Small intestine (tissue), 7 donors: ENCODE results near the gene ITGB5. TPM values are rescaled to one million over a fixed set of nuclear protein-coding genes. Genes with fewer than 3 reads are reported as not detected.
"Not testable (repeated sequence)": the region's sequence is repeated elsewhere in the genome, so short reads cannot be mapped to it uniquely, and the experiment has no call there.

Experiments used
- DNase-seq, 2 donors: peaks; one replicate each; pipeline versions ENCODE4 v3.0.0 to v3.0.0-alpha.2; 2013
- FAIRE-seq: peaks from 2 replicates; lab custom pipeline; 2012; peaks lifted over from hg19 to GRCh38; lab: Jason Lieb, UNC
- H3K27ac ChIP-seq, 3 donors: one replicate each; pipeline ENCODE4 v1.5.1; 2013; ENCODE audit warnings: low read length in 2 of 3, mild to moderate bottlenecking in 2 of 3, control low read depth in 1 of 3, inconsistent platforms in 1 of 3, low read depth in 1 of 3, moderate library complexity in 1 of 3
- H3K27me3 ChIP-seq, 3 donors: one replicate each; pipeline ENCODE4 v1.6.1; 2013; ENCODE audit warnings: low read length in 3 of 3, inconsistent platforms in 1 of 3; ENCODE audit not compliant: control insufficient read depth in 3 of 3, insufficient read depth in 3 of 3
- H3K36me3 ChIP-seq, 3 donors: one replicate each; pipeline ENCODE4 v1.6.1; 2013; ENCODE audit warnings: low read length in 3 of 3, inconsistent platforms in 1 of 3, low read depth in 1 of 3, mild to moderate bottlenecking in 1 of 3, moderate library complexity in 1 of 3; ENCODE audit not compliant: control insufficient read depth in 3 of 3, insufficient read depth in 2 of 3
- H3K4me1 ChIP-seq, 3 donors: one replicate each; pipeline ENCODE4 v1.6.1; 2013; ENCODE audit warnings: low read length in 2 of 3, inconsistent platforms in 1 of 3, low read depth in 1 of 3, mild to moderate bottlenecking in 1 of 3, moderate library complexity in 1 of 3; ENCODE audit not compliant: control insufficient read depth in 3 of 3, insufficient read depth in 2 of 3
- H3K4me3 ChIP-seq, 3 donors: one replicate each; pipeline ENCODE4 v1.5.1; 2013; ENCODE audit warnings: low read length in 3 of 3, control low read depth in 1 of 3, inconsistent platforms in 1 of 3, low read depth in 1 of 3, mild to moderate bottlenecking in 1 of 3, moderate library complexity in 1 of 3
- H3K9me3 ChIP-seq, 2 donors: one replicate each; pipeline ENCODE4 v1.6.1; 2013; ENCODE audit warnings: low read depth in 1 of 2, low read length in 1 of 2; ENCODE audit not compliant: control insufficient read depth in 2 of 2, insufficient read depth in 1 of 2
- WGBS, 3 donors: extraction: QIAGEN DNeasy Blood & Tissue Kit; methylation state at CpG; one replicate each; pipeline ENCODE4 v1.1.7; 2013; 5-methylcytosine and 5-hydroxymethylcytosine counted together
- polyA plus RNA-seq, 4 donors: library from polyadenylated mRNA; stranded (reverse) in 3 of 4; unstranded in 1 of 4; fragments of 200-250 nt in 3 of 4; fragments of 120-200 nt in 1 of 4; gene quantifications; one replicate each; pipeline versions ENCODE4 v1.2.1 to v1.2.3, GENCODE V29; 2013
- donor health status: healthy with polysubstance abuse.
- donor health status: control.
- donor health status: control.
- donor health status: Bipolar disorder and iron deficiency.
- donor health status: healthy.

The ITGB5 gene
- polyA plus RNA-seq, 4 donors: 9.4 to 74.3 (median 21.9) TPM

DNA sequence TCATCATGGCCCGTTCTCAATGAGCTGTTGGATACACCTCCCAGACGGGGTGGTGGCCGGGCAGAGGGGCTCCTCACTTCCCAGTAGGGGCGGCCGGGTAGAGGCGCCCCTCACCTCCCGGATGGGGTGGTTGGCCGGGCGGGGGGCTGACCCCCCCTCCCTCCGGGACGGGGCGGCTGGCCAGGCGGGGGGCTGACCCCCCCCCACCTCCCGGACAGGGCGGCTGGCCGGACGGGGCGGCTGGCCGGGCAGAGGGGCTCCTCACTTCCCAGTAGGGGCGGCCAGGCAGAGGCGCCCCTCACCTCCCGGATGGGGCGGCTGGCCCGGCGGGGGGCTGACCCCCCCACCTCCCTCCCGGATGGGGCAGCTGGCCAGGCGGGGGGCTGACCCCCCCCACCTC is 137.3 kb downstream of the ITGB5 start:
- H3K4me1 ChIP-seq, H3K27ac ChIP-seq, DNase-seq, H3K4me3 ChIP-seq, H3K9me3 ChIP-seq, FAIRE-seq, H3K27me3 ChIP-seq: not testable (repeated sequence)
- peaks cover 0 to 32% (median 10%) of the 10 kb centered on the region in 3 donors for H3K36me3 ChIP-seq
- WGBS, 3 donors: 78 to 92% (median 85%) methylated on average over 11 to 26 of the region's 27 CpGs

DNA sequence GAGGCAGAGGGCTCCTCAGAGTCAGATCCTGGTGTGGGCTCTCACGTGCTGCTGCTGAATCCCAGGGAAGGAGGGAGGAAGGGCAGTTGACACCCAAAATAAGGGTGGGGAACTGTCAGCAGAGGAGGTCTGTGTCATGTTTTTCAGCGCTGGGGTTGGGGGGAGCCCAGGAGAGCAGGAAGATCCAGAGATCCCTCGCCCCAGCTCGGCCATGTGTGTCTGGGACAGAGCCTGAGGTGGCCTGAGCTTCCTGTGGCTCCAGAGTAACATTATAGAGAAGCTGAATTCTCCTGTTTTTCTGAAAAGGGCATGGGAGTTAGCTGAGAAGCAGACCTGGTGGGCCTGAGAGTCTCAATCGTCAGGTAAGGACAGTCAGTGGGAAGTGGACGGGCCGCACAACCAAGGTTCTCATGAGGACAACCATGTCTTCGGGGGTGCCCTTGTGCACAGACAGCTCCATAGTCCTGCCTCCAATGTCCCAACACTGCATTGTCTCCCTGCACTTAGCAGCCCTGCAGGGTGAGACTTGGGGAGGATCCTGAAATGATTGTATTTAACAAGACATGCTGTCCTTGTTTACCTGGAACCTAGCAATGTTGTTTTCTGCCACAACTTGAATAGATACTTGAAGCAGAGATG is 138.5 kb downstream of the ITGB5 start:
- Histone ChIP-seq H3K4me3 (no peak overlapping the region), H3K27ac (no peak overlapping the region), H3K9me3 (no peaks in the 10 kb centered on the region), H3K36me3 (peaks cover 6 to 38% (median 13%) of the 10 kb centered on the region in 3 donors), H3K4me1 (peaks cover 0 to 5% (median 0%) of the 10 kb centered on the region in 3 donors), H3K27me3 (no peaks in the 10 kb centered on the region)
- 87 to 95% (median 92%) methylated on average over 8 of the region's 8 CpGs for WGBS, 3 donors
- FAIRE-seq (no peak), DNase-seq (no peak)

DNA sequence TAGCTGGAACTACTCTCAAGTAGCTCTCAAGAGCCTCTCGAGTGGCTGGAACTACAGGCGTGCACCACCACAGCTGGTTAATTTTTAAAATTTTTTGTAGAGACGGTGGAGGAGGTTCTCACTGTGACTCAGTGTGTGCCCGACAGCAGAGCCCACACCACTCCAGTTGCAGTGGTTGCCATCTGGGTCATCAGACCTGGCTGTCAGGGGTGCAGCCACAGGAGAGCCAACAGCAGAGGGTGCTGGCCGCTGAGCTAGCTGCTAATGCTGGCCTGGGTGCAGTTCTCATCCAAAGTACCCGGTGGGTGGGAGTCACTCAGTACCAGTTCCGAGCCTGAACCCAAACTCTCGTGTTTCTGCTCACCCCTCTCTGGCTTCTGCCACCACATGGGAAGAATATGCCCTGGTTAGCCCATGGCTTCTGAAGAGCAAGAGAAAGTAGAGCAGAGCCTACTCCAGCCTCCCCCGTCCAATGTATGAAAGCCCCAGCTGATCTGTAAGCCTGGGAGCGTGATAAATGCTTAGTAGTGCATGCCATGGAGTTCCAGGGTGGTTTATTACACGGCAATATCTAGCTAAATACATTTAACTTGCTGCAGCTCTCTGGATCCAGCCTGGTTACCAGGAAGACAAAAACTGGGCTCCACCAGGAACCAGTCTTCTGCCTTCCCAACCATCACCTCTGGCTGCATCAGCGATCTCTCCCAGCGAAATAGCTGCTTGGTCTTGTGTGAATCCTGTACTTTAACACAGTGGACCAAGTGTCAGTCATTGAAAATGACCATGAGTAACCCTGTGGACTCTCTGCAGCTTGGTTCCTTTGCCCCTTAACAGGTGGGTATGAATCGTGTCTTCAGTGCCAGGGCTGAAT is 139.8 kb downstream of the ITGB5 start:
- DNase-seq: no peak
- Histone ChIP-seq H3K4me1 (peaks cover 0 to 5% (median 0%) of the 10 kb centered on the region in 3 donors), H3K27ac (no peak overlapping the region), H3K36me3 (peaks cover 8 to 38% (median 13%) of the 10 kb centered on the region in 3 donors), H3K4me3 (no peak overlapping the region), H3K27me3 (no peaks in the 10 kb centered on the region), H3K9me3 (no peaks in the 10 kb centered on the region)
- 86 to 91% (median 89%) methylated on average over 14 of the region's 14 CpGs for WGBS, 3 donors
- no peak for FAIRE-seq

DNA sequence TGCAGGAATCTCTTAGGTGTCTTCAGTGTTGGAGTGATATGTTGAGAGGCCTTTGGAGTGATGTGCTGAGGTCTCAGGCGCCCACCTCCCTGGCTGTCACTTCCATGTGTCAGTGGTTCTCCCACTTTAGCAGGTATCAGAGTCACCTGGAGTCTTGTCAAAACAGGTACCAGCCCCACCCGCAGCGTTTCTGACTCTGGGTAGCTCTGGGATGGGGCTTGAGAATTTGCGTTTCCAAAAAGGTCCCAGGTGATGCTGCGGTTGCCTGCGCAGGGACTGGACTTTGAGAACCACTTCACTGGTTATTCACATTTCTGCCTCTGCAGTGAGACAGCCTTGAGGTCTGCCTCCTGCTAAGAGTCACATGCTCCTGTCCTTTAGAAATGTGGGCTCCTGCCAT is 141.4 kb downstream of the ITGB5 start:
- H3K9me3 ChIP-seq: no peaks in the 10 kb centered on the region
- peaks cover 12 to 43% (median 13%) of the 10 kb centered on the region in 3 donors for H3K36me3 ChIP-seq
- peak overlapping the region in 1 of 3 donors; percentile 54 for H3K27ac ChIP-seq
- H3K4me1 ChIP-seq: peaks cover 0 to 5% (median 0%) of the 10 kb centered on the region in 3 donors
- 96 to 99% (median 98%) methylated on average over 6 of the region's 6 CpGs for WGBS, 3 donors
- no peaks in the 10 kb centered on the region for H3K27me3 ChIP-seq
- DNase-seq: no peak
- no peak overlapping the region for H3K4me3 ChIP-seq
- FAIRE-seq: no peak

DNA sequence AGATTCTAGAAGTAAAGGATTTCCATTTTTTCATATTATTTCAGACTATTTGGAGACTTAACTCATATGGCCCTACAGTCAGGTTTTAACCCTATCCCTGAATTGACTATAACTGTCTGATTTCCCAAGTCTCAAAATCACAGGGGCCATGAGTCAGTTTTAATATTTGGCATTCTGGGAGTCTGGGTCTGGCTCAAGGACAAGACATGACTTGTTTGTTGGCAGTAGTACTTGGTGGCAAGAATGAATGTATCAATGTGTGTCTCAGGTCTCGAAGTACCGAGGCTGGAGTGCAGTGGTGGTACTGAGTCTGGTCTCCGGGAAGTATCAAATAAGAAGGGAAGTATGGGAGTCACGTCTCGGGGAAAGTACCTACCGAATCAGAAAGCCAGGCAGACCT is 146.1 kb downstream of the ITGB5 start:
- FAIRE-seq: no peak
- H3K27ac ChIP-seq: no peak overlapping the region
- 94 to 98% (median 97%) methylated on average over 6 of the region's 6 CpGs for WGBS, 3 donors

DNA sequence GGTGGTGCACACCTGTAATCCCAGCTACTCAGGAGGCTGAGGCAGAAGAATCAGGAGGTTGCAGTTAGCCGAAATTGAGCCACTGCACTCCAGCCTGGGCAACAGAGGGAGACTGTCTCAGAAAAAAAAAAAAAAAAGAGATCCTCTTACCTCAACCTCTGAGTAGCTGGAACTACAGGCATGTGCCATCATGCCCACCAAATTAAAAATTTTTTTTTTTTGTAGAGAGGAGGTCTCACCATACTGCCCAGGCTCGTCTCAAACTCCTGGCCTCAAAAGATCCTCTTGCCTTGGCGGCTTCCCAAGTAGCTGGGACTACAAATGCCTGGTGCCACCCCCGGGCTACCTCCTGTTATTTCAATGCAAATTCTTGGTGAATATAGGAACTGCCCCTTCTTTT is 155.4 kb downstream of the ITGB5 start:
- H3K4me1 ChIP-seq: peaks cover 0 to 13% (median 0%) of the 10 kb centered on the region in 3 donors
- WGBS, 3 donors: 85 to 88% (median 87%) methylated on average over 4 of the region's 4 CpGs
- no peak overlapping the region for H3K27ac ChIP-seq
- H3K36me3 ChIP-seq: peaks cover 0 to 12% (median 0%) of the 10 kb centered on the region in 3 donors
- no peaks in the 10 kb centered on the region for H3K27me3 ChIP-seq
- H3K9me3 ChIP-seq: no peaks in the 10 kb centered on the region
- FAIRE-seq (no peak), DNase-seq (no peak)
- H3K4me3 ChIP-seq: no peak overlapping the region

More for the DNA sequence above, 146.1 kb downstream of the ITGB5 start:
- Histone ChIP-seq H3K9me3 (no peaks in the 10 kb centered on the region), H3K27me3 (no peaks in the 10 kb centered on the region), H3K36me3 (peaks cover 16 to 40% (median 17%) of the 10 kb centered on the region in 3 donors), H3K4me1 (peaks cover 0 to 5% (median 0%) of the 10 kb centered on the region in 3 donors), H3K4me3 (no peak overlapping the region)
- DNase-seq: no peak

DNA sequence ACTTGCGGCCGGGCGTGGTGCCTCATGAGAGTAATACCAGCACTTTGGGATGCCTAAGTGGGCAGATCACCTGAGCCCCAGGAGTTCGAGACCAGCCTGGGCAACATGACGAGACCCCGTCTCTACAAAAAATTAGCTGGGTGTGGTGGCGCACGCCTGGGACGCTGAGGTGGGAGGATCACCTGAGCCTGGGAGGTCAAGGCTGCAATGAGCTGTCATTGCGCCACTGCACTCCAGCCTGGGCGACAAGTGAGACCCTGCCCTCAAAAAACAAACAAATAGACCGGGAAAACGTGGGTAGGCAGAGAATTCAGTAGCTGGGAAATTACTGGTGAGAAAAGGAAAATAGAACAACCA is 156.2 kb downstream of the ITGB5 start:
- FAIRE-seq (no peak), DNase-seq (no peak)
- peaks cover 0 to 10% (median 0%) of the 10 kb centered on the region in 3 donors for H3K36me3 ChIP-seq
- peak overlapping the region; percentile 42 to 82 (median 78) for H3K27ac ChIP-seq
- WGBS, 3 donors: 2 to 11% (median 9%) methylated on average over 13 of the region's 13 CpGs
- H3K4me1 ChIP-seq: peaks cover 0 to 13% (median 0%) of the 10 kb centered on the region in 3 donors
- no peaks in the 10 kb centered on the region for H3K9me3 ChIP-seq
- peak overlapping the region; percentile 49 to 87 (median 62) for H3K4me3 ChIP-seq
- H3K27me3 ChIP-seq: no peaks in the 10 kb centered on the region

DNA sequence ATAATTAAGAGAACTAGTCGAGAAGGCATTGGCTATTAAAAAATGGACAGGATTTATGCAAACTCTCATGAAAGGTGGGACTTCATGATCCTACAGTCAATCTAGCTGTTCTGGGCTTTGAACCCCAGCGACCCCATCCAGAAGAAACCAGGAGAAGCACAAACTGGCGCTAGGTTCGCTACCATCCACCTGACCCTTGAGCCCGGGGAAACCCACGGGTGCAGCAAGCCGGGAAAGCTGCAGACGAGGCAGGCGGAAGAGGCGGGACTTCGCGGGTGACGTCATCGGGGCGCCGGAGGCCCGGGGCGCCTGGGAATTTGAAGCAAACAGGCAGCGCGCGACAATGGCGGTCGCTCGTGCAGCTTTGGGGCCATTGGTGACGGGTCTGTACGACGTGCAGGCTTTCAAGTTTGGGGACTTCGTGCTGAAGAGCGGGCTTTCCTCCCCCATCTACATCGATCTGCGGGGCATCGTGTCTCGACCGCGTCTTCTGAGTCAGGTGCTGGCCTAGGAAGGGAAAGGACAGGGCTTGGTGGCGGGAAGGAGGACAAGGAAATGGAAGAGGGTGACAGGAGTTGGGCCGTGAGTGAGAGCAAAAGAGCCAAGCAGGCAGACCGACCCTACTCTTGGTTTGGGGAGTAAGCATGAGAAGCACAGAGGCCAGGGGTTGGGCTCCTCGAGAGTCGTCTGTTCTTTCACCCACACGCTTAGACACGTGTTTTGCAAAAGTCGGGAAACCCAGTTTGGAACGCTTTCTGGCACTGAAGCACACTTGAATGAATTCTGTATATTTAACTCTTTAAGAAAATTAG is 156.8 kb downstream of the ITGB5 start, which contains the start of gene UMPS:
TSS of gene UMPS (plus strand) at position 324 of the 812 bp plus-strand sequence. CDS start at position 344, 20 bp downstream.
- Histone ChIP-seq H3K4me1 (peaks cover 0 to 13% (median 0%) of the 10 kb centered on the region in 3 donors), H3K27ac (peak within 1 kb of the TSS; percentile 42 to 82 (median 78)), H3K9me3 (no peaks in the 10 kb centered on the region), H3K27me3 (peaks cover 0 to 2% (median 0%) of the 10 kb centered on the region in 3 donors), H3K4me3 (peak within 1 kb of the TSS; percentile 49 to 87 (median 62)), H3K36me3 (peaks cover 0 to 5% (median 0%) of the 10 kb centered on the region in 3 donors)
- FAIRE-seq (no peak), DNase-seq (peak; percentile 92 to 96)
- 0 to 1% (median 0%) methylated on average over 44 of the region's 44 CpGs for WGBS, 3 donors
